ENCODE data around the gene SPECC1. TPM values are rescaled to one million over a fixed set of nuclear protein-coding genes. Genes with fewer than 3 reads are reported as not detected.
A peak's percentile ranks its signal among the peaks of the same experiment; 100 is the strongest.

The SPECC1 gene
- total and polyA plus RNA-seq, 9 of the 15 experiments (the other 6 are each of a cell fraction or from before 2014, with no cell fraction given): 2.4 to 19.6 (median 14.7) TPM

DNA sequence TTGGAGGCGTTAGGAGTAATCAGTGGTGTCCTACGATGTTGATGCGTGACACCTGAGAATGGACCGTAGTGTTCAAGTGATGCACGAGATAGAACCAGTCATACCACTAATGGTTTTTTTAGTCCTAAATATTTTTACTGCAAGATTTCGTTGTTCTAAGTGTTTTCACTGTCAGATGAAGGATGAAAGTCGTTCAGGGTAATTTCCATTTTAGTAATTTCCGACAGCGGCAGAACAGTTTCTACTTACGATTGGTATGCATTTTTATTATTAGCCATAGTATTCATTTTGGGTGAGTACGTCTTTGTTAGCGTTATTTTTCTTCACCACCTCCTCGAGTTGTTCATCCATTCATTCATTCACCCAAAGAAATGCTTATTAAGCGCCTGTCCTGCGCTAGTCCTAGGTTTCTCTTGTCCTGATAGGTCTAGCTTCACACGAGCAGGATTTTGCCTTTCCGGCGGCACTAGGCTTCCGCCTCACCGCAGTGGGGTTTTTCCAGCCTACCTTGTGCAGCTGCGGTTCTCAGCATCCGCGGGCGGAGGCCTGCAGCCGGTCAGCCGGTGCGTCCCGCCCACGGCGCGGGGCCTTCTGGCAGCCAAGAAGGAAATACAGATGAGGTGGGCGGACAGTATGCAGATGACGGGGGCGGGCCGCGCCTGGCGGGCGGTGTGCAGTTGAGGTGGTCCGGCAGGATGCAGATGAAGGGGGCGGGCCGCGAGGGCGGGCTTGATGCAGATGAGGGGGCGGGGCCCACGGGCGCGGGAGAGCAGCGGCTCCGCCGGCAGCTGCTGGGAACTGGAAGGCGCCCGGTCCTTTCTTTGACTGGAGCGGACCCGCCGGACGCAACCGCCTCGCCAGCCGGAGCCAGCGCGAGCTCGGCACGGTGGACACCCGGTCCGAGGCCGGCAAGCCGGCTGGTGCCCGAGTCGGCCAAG is 146.4 kb downstream of the SPECC1 start (continued):
- TF ChIP-seq, protein P1, sequence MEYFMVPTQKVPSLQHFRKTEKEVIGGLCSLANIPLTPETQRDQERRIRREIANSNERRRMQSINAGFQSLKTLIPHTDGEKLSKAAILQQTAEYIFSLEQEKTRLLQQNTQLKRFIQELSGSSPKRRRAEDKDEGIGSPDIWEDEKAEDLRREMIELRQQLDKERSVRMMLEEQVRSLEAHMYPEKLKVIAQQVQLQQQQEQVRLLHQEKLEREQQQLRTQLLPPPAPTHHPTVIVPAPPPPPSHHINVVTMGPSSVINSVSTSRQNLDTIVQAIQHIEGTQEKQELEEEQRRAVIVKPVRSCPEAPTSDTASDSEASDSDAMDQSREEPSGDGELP (CRISPR knock-in tag; IDR thresholded peaks at IDR 0.05; ENCODE audit: borderline replicate concordance): peak; percentile 93
- TF ChIP-seq ZNF589 (CRISPR knock-in tag; IDR thresholded peaks at IDR 0.05; ENCODE audit: low read depth) (no peak), KLF1 (tag; IDR thresholded peaks at IDR 0.05) (no peak), HDAC2 (IDR thresholded peaks at IDR 0.05) (no peak), RBM22 (IDR thresholded peaks at IDR 0.05; ENCODE audit: low read depth, low read length, poor library complexity, severe bottlenecking) (no peak), KHSRP (IDR thresholded peaks at IDR 0.05) (no peak), ZBTB40 (IDR thresholded peaks at IDR 0.05) (no peak), ZBTB40 (CRISPR knock-in tag; IDR thresholded peaks at IDR 0.05) (no peak), ZNF282 (CRISPR knock-in tag; IDR thresholded peaks at IDR 0.05) (no peak), HMGXB4 (CRISPR knock-in tag; IDR thresholded peaks at IDR 0.05) (no peak), BACH1 (tag; IDR thresholded peaks at IDR 0.05) (no peak)
- TF ChIP-seq, protein P2, sequence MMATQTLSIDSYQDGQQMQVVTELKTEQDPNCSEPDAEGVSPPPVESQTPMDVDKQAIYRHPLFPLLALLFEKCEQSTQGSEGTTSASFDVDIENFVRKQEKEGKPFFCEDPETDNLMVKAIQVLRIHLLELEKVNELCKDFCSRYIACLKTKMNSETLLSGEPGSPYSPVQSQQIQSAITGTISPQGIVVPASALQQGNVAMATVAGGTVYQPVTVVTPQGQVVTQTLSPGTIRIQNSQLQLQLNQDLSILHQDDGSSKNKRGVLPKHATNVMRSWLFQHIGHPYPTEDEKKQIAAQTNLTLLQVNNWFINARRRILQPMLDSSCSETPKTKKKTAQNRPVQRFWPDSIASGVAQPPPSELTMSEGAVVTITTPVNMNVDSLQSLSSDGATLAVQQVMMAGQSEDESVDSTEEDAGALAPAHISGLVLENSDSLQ (IDR thresholded peaks at IDR 0.05): peak; percentile 81
- TF ChIP-seq, protein P3, sequence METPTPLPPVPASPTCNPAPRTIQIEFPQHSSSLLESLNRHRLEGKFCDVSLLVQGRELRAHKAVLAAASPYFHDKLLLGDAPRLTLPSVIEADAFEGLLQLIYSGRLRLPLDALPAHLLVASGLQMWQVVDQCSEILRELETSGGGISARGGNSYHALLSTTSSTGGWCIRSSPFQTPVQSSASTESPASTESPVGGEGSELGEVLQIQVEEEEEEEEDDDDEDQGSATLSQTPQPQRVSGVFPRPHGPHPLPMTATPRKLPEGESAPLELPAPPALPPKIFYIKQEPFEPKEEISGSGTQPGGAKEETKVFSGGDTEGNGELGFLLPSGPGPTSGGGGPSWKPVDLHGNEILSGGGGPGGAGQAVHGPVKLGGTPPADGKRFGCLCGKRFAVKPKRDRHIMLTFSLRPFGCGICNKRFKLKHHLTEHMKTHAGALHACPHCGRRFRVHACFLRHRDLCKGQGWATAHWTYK (CRISPR knock-in tag; IDR thresholded peaks at IDR 0.05): no peak
